Ishikawa (cell line): Measurements from ENCODE around the gene SPN.

Experiments
- CEBPB ChIP-seq: IDR thresholded peaks from 2 replicates; pipeline ENCODE4 v1.6.1; 2012
- CREB1 ChIP-seq: IDR thresholded peaks from 2 replicates; pipeline ENCODE4 v1.6.1; 2012; ENCODE audit warnings: low read depth
- EGR1 ChIP-seq: IDR thresholded peaks from 2 replicates; pipeline ENCODE4 v1.6.1; 2012
- EP300 ChIP-seq: IDR thresholded peaks from 2 replicates; pipeline ENCODE4 v1.6.1; 2012; ENCODE audit warnings: borderline replicate concordance
- FOXM1 ChIP-seq: IDR thresholded peaks from 2 replicates; pipeline ENCODE4 v1.6.1; 2012; ENCODE audit warnings: low read depth, borderline replicate concordance
- MAX ChIP-seq: IDR thresholded peaks from 2 replicates; pipeline ENCODE4 v1.6.1; 2012
- NFIC ChIP-seq: IDR thresholded peaks from 2 replicates; pipeline ENCODE4 v1.6.1; 2012
- RAD21 ChIP-seq: IDR thresholded peaks from 2 replicates; pipeline ENCODE4 v1.6.1; 2012; ENCODE audit warnings: low read depth
- REST ChIP-seq: IDR thresholded peaks from 2 replicates; pipeline ENCODE4 v1.6.1; 2012; ENCODE audit warnings: low read depth, mild to moderate bottlenecking
- TAF1 ChIP-seq: IDR thresholded peaks from 2 replicates; pipeline ENCODE4 v1.6.1; 2012; ENCODE audit warnings: low read depth, mild to moderate bottlenecking
- TCF12 ChIP-seq: IDR thresholded peaks from 2 replicates; pipeline ENCODE4 v1.6.1; 2012; ENCODE audit warnings: low read depth
- TEAD4 ChIP-seq: IDR thresholded peaks from 2 replicates; pipeline ENCODE4 v1.6.1; 2012
- YY1 ChIP-seq: IDR thresholded peaks from 2 replicates; pipeline ENCODE4 v1.6.1; 2012; ENCODE audit warnings: low read depth
- ZBTB7A ChIP-seq: IDR thresholded peaks from 2 replicates; pipeline ENCODE4 v1.6.1; 2012; ENCODE audit warnings: low read depth

GRCh38 chr16:29700253-29700987 lies 37.4 kb downstream of the SPN start:
- no peak for TF ChIP-seq CREB1
- TF ChIP-seq EP300 = no peak
- no peak for TF ChIP-seq EGR1
- TF ChIP-seq FOXM1 = no peak
- peak; percentile 70 for TF ChIP-seq TEAD4
- TF ChIP-seq CEBPB = no peak
- TF ChIP-seq REST = no peak
- peak; percentile 90 for TF ChIP-seq RAD21
- no peak for TF ChIP-seq TCF12
- TF ChIP-seq NFIC = no peak
- peak; percentile 49; the same call in 1 of the 2 replicates for TF ChIP-seq MAX
- no peak for TF ChIP-seq YY1
- TF ChIP-seq ZBTB7A = no peak
- TF ChIP-seq TAF1 = no peak
